ENCODE data around the gene IFIT5.
"Not testable (repeated sequence)": the region's sequence is repeated elsewhere in the genome, so short reads cannot be mapped to it uniquely, and the experiment has no call there.

Gene IFIT5

GRCh38 chr10:89392974-89393373, 21.4 kb upstream of the IFIT5 start:
- DNase-seq (ENCODE audit: low read depth, low spot score), result no peak

- DNase-seq (ENCODE audit: low read depth, low spot score), result no peak
Measured at GRCh38 chr10:89393898-89394297, 20.5 kb upstream of the IFIT5 start.

DNA sequence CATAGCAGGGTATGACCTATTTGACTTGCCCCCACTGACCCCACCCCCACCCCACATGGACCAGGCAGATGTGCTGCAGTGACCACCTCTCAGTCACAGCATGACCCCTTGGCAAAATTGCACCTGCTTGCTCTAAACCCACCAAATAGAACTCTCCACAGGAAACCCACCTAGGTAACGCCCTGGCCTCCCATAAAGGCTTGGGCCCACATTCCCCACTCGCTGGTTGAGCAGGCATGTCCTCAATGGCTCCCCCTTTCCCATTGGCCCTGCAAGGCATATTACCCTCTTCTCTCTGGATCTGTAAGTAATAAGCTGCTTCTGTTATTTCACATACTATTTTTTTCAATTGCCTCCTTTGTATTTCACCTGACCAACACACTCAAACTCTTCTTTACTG, 19.2 kb upstream of the IFIT5 start:
- DNase-seq (ENCODE audit: low read depth, low spot score), result no peak

GRCh38 chr10:89398003-89398749, 16.2 kb upstream of the IFIT5 start:
- no peak for DNase-seq (ENCODE audit: low read depth, low spot score)

DNA sequence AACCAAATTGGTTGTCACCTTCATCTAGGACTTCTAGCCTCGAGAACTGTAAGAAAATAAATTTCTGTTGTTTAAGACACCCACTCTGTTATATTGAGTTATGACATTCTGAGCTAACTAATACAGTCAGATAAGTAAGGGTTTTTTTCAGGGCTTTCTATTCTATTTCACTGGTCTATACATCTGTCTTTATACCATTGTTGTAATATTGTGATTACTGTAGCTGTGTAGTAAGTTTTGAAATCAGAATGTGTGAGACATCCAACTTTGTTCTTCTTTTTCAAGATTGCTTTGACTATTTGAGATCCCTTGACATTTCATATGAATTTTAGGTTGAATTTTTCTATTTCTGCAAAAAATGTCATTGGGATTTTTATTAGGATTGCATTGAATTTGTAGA, 14.4 kb upstream of the IFIT5 start:
- DNase-seq (ENCODE audit: low read depth, low spot score), result no peak

DNA sequence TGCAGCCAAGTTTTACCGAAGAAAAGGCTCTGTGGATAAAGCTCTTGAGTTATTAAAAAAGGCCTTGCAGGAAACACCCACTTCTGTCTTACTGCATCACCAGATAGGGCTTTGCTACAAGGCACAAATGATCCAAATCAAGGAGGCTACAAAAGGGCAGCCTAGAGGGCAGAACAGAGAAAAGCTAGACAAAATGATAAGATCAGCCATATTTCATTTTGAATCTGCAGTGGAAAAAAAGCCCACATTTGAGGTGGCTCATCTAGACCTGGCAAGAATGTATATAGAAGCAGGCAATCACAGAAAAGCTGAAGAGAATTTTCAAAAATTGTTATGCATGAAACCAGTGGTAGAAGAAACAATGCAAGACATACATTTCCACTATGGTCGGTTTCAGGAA, 11.3 kb upstream of the IFIT5 start:
- no peak for DNase-seq (ENCODE audit: low read depth, low spot score)

GRCh38 chr10:89404104-89405047, 10.0 kb upstream of the IFIT5 start:
- no peak for DNase-seq (ENCODE audit: low read depth, low spot score)

DNA sequence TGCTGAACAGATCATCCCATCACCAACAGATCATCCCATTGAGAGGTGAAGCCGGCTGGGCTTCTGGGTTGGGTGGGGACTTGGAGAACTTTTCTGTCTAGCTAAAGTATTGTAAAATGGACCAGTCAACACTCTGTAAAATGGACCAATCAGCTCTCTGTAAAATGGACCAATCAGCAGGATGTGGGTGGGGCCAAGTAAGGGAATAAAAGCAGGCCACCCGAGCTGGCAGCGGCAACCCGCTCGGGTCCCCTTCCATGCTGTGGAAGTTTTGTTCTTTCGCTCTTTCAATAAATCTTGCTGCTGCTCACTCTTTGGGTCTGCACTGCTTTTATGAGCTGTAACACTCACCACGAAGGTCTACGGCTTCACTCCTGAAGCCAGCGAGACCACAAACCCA, 8.2 kb upstream of the IFIT5 start:
- DNase-seq (ENCODE audit: low read depth, low spot score), result not testable (repeated sequence)

- not testable (repeated sequence) for DNase-seq (ENCODE audit: low read depth, low spot score)
Measured at GRCh38 chr10:89407792-89408191, 6.6 kb upstream of the IFIT5 start.

DNA sequence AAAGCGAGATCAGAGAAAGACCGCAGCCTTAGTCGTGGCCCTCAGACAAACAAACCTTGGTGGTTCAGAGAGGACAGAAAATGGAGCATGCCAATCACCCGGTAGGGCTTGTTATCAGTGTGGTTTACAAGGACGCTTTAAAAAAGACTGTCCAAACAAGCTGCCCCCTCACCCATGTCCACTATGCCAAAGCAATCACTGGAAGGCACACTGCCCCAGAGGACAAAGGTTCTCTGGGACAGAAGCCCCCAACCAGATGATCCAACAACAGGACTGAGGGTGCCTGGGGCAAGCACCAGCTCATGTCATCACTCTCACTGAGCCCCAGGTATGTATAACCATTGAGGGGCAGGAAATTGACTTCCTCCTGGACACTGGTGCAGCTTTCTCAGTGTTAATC, 5.1 kb upstream of the IFIT5 start:
- DNase-seq (ENCODE audit: low read depth, low spot score), result not testable (repeated sequence)

GRCh38 chr10:89410551-89410950, 3.8 kb upstream of the IFIT5 start:
- DNase-seq (ENCODE audit: low read depth, low spot score), result not testable (repeated sequence)

- not testable (repeated sequence) for DNase-seq (ENCODE audit: low read depth, low spot score)
Measured at GRCh38 chr10:89411135-89411534, 3.2 kb upstream of the IFIT5 start.

DNA sequence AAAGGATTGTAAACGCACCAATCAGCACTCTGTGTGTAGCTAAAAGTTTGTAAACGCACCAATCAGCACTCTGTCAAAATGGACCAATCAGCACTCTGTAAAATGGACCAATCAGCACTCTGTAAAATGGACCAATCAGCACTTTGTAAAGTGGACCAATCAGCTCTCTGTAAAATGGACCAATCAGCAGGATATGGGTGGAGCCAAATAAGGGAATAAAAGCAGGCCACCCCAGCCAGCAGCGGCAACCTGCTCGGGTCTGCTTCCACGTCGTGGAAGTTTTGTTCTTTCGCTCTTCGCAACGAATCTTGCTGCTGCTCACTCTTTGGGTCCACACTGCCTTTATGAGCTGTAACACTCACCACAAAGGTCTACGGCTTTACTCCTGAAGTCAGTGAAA, 2.1 kb upstream of the IFIT5 start:
- DNase-seq (ENCODE audit: low read depth, low spot score), result not testable (repeated sequence)

DNA sequence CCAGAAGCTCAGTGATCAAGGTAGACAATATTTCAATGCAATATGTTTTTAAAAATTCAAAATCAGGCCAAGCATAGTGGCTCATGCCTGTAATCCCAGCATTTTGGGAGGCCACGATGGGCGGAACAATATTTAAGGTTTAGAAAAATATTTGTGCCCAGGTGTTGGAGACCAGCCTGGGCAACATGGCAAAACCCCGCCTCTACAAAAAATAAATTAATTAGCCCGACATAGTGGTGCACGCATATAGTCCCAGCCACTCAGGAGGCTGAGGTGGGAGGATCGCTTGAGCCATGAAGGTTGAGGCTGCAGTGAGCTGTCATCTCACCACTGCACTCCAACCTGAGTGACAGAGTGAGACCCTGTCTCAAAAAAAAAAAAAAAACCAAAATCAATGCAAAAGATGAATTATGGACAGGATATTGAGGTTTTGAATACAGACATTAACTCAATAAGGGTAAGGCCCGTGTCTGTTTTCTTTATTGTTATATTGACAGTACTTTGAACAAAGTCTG, 913 bp upstream of the IFIT5 start:
- DNase-seq (ENCODE audit: low read depth, low spot score), result no peak

- no peak for DNase-seq (ENCODE audit: low read depth, low spot score)
Measured at GRCh38 chr10:89414879-89415821, 782 bp downstream of the IFIT5 start.

DNA sequence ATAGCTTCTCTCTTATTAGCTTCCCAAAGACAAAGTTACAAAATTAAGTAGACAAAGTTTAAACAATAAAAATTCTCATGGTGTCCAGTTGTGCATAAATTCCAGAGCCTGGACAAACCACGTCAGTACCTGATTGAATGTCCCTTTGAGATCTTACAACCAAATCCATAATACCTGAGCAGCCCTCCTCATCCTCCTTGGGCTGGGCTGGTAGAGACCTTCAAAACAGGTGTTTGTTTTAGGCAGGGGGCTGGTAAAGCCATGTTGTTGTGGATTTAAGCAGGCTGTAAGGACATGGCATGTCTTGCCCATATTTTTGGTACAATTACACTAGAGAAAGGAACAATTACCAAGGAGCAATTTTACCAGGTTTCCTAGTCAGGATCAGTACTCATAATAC, 2.1 kb downstream of the IFIT5 start:
- DNase-seq (ENCODE audit: low read depth, low spot score), result no peak

DNA sequence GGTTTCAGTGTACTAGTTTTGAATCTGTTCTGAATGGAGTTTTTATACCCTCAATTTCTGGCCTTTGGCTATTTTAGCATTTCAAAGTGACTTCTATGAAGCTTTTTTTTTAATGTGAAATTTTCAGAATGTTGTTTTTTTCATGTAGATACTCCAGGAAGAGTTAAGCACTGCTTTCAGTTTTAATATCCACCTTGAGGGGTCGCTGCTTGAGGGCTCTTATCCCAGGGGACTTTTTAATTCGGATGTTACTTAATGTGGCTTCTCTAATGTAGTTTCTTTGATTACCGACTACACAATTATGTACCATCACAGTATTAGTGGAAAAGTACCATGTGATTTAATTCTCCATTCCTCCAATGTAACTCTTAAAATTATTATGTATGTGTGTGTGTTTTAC, 5.2 kb downstream of the IFIT5 start:
- DNase-seq (ENCODE audit: low read depth, low spot score), result no peak

GRCh38 chr10:89421018-89421476, 6.7 kb downstream of the IFIT5 start:
- DNase-seq (ENCODE audit: low read depth, low spot score), result no peak

DNA sequence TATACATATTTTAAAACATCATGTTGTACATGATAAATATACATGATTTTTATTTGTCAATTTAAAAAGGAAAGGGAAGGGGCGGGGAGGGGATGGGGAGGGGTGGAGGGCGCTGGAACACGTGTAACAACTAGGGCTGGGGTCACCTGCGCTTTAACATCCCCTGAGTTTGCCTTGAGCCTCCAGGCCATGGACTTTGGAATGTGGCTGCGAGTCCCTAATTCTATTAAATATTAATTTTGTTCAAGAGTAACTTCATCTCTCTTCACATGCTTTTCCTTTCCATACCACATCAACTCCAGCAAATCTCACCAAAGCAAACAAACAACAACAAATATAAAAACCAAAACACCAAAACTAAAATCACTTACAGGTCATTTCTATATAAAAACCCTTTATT, 10.6 kb downstream of the IFIT5 start:
- no peak for DNase-seq (ENCODE audit: low read depth, low spot score)

GRCh38 chr10:89426230-89426868, 12.0 kb downstream of the IFIT5 start:
- DNase-seq (ENCODE audit: low read depth, low spot score), result peak; percentile 62

DNA sequence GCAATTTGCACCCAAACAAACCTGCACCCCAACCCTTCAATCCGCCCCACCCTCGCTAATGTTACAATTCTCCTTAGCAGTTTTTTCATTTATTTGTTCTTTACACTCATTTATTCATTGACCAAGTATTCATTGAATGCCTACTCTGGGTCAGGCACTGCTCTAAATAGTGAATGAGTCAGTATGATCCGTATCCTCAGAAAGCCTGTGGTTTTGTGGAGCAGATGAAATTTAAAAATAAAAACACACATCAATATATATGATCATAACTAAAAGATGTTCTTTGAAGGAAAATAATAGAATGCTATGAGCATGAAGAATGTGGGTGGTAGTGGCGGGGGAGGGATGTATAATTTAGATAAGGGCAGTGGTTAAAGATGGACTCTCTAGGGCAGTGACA, 13.3 kb downstream of the IFIT5 start:
- no peak for DNase-seq (ENCODE audit: low read depth, low spot score)
